ENCODE measurements around the gene OSBPL2.

OSBPL2 gene

DNA sequence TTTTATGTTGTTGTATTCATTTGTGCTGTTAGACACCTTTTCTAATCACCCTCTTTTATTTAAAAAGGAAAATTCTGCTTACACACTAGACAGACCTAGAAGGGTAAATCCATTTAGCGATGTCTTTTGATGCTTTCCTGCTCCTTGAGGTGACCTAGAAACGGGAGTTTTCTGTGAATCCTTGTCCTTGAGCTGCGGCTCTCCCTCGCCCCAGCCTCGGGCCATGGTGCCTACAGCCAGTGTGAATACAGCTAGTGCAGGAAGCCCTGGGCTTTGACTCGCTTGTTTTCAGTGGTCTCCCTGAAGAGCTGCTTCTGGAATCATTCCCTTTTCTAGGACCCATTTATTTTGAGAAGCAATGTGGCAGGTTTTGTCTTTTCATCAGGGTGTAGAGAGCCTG lies 46.8 kb downstream of the OSBPL2 start:
- DNase-seq (ENCODE audit: low spot score): no peak

GRCh38 chr20:62285722-62286121 lies 47.4 kb downstream of the OSBPL2 start:
- DNase-seq (ENCODE audit: low spot score): no peak

DNA sequence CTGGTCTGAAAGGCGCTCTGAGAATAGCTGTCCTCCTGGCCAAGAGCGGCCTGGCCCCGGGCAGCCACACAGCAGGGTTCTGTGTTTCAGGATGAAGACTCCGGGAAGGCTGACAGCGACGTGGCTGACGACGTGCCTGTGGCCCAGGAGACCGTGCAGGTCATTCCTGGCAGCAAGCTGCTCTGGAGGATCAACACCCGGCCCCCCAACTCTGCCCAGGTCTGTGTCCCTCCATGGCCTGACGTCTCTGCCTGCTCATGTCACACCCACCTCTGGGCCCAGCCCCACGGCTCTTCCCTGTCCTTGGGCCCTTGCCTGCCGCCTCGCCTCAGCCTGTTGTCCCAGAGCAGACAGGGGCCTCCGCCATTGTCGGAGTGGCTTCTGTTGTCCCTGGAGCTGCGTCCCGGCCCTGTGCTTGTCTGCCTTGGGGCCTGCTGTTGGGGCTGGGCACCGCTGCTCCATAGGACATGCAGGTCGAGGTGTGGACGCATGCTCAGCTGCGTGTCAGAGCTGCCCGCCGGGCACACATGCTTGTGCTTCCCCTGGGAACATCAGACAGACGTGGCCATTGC lies 48.3 kb downstream of the OSBPL2 start:
- no peak for DNase-seq (ENCODE audit: low spot score)

GRCh38 chr20:62287129-62287528 lies 48.8 kb downstream of the OSBPL2 start:
- DNase-seq (ENCODE audit: low spot score): no peak

DNA sequence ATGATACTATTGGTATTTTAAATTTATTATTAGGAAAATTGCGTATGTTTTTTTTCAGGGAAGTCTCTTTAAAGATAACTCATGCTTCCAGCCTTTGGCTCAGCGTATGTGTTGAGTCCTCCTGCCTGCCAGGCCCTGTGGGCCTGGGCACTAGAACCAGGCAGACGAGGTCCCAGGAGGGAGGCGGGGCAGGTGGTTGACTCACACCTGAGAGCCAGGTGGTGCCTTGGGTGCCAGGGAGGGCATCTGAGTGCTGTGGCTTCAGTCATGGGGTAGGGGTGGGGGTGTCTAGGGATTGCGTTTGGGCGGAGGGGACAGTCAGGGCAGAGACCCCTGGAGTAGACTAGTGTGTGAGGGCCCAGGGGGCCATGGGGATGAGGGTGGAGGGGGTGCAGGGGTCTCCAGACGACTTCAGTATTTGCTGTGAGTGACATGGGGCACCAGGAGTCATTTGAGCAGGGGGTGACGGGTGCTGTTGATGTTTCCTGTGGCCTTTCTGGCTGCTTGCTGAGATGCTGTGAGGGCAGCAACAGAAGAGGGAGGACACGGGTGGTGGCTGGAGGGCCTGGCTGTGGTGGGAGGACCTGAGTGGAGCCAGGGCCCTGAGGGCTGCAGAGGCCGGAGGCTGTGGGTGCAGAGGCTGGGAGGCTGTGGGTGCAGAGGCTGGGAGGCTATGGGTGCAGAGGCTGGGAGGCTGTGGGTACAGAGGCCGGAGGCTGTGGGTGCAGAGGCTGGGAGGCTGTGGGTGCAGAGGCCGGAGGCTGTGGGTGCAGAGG lies 49.6 kb downstream of the OSBPL2 start:
- no peak for DNase-seq (ENCODE audit: low spot score)

- DNase-seq (ENCODE audit: low spot score): no peak
Measured at GRCh38 chr20:62288535-62289105, 50.3 kb downstream of the OSBPL2 start.

DNA sequence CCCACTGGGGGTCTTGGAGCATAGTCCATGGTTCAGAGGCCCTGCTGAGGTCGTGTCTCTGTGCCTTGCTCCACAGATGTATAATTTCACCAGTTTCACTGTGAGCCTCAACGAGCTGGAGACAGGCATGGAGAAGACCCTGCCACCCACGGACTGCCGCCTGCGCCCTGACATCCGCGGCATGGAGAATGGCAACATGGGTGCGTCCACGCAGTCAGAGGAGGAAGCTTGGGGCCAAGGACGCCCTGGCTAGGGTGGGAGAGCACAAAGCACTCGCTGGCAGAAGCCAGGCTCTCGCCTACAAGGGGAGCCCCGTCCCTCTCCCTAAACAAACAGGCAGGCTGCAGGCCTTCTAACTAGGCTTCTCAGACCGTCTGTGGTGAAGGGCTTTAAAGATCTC lies 50.8 kb downstream of the OSBPL2 start:
- no peak for DNase-seq (ENCODE audit: low spot score)

- no peak for DNase-seq (ENCODE audit: low spot score)
Measured at GRCh38 chr20:62289898-62290297, 51.6 kb downstream of the OSBPL2 start.

DNA sequence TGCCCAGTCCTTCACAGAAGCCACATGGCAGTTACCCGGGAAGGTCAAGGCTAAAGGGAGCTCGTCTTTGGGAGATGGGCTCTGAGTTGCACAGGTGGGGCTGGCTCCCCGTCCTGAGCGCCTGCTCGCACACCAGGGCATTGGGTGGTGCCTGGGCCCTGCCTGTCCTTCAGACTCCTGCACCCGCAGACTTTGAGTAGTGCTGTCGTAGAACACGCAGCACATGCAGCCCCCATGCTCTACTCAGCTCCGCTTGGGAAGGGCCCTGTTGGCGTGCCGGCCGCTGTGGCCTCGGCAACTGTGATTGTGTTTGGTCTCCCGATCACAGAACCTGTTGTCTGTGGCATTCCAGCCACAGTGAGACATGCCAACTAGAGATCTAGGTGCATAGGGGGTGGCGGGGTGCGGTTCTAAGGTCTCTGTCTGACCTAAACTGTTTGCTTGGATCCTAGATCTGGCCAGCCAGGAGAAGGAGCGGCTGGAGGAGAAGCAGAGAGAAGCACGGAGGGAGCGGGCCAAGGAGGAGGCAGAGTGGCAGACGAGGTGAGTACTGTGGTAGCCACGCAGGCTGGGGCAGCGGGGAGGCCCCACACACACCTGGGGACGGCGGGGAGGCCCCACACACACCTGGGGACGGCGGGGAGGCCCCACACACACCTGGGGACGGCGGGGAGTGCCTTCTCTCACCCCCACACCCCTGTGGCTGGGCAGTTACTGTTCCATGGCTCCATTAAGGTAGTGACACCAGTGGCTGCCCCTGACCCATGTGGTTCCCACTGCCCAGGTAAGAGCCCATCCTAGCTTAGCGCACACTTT lies 53.1 kb downstream of the OSBPL2 start:
- no peak for DNase-seq (ENCODE audit: low spot score)

DNA sequence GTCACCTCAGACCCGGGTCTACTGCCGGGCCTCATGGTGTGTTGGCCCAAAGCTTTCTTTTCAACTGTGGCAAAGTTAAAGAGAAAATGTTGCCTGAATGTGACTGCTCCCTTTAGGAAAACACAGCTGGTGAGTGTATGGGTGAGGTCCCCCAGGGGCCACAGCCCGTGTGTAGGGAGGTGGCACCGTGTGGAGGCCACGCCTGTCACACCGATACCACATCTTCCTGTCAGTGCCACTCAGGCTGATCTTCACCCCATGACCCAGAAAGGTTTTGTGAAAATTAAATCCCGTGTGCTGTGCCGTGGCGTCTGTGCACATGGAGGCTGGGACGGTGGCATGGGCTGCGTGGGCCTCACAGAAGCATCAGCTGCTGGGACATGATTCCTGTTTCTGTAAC lies 53.8 kb downstream of the OSBPL2 start:
- DNase-seq (ENCODE audit: low spot score): no peak

DNA sequence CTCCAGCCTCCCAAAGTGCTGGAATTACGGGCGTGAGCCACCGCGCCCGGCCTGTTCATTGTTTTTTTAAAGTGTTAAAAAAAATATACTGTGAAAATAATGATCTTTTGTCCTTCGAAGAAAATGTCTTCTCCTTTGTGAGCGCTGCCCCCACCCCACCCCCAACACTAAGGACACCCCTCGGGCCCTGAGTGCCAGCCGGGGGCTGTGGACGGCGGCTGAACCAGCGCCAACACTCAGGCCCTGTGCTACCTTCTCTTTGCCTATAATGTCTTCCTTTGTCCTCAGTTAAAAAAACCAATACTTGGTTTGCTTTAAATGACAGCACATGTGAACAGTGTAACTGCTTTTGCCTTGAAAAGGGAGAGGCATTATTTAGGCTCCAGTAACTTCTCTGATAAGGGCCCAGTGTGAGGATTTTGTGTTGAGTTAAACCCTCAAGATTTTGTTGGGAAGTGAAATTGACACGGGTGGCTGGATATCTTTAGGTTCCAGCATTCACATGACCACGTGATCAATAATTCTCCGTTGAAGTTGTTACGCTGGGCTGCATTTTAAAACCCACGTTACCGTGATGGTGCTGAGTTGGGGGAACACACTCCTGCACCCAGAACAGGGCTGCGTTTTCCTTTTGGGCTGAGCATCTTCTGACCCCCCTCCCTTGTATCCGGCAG lies 54.9 kb downstream of the OSBPL2 start:
- no peak for DNase-seq (ENCODE audit: low spot score)

GRCh38 chr20:62293946-62294345 lies 55.6 kb downstream of the OSBPL2 start:
- no peak for DNase-seq (ENCODE audit: low spot score)

- no peak for DNase-seq (ENCODE audit: low spot score)
Measured at GRCh38 chr20:62294516-62294915, 56.2 kb downstream of the OSBPL2 start.

GRCh38 chr20:62296724-62297448 lies 58.6 kb downstream of the OSBPL2 start:
- DNase-seq (ENCODE audit: low spot score): no peak

DNA sequence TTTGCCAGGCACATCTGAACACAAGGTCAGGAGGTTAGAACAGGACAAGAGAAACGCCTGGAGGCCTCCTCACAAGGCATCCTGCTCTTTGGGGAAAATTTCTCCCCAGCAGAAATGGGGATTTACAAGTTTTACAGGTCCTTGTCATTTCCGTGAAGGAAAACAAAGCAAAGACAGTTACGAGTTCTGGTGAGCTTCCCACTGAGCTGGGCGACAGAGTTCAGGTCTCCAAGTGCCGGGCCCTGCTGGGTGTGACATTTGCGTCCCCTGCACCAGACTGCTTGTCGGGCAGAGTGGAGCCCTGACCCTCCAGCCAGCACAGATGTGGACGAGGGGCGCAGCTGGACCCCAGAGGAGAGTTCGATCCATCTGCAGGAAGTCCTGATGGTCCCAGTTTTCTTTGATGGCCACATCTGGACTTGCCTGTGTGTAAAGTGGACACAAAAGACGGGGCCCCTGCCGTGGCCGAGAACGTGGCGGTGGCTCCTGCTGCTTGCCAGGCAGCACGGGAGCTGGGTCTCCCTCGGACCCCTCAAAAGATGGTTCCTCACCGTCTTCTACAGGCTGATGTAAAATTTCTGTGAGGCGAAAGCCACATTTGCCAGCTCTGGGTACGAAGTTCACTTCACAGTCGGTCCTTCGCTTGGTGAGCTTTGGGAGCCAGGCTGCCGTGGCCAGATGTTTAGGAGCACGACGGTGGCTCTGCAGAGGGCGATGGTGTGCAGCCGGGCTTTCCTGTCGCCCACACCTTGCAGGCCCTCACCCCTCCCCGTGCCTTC lies 59.3 kb downstream of the OSBPL2 start:
- no peak for DNase-seq (ENCODE audit: low spot score)

- no peak for DNase-seq (ENCODE audit: low spot score)
Measured at GRCh38 chr20:62298577-62299249, 60.4 kb downstream of the OSBPL2 start.

DNA sequence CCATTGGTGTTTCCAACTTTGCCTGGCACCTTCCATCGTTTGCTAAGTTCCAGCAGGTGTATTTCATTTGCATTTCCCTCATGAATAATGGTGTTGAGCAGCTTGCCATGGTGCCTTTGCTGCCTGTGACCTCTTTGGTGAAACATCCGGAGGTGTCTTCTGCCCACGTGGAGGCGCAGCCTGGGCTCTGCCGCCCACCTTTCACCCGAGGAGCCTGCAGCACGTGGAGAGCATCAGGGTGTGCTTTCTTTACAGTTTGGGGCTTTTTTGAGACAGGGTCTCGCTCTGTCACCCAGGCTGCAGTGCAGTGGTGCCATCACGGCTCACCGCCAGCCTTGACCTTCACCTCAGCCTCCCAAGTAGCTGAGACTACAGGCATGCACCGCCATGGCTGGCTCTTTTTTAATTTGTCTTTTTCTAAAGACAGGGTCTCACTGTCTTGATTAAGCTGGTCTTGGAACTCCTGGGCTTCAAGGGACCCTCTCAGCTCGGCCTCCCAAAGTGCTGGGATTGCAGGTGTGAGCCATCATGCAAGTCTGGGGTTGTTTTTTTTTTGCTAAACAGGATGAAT lies 61.4 kb downstream of the OSBPL2 start:
- no peak for DNase-seq (ENCODE audit: low spot score)

GRCh38 chr20:62300319-62300718 lies 62.0 kb downstream of the OSBPL2 start:
- no peak for DNase-seq (ENCODE audit: low spot score)

- DNase-seq (ENCODE audit: low spot score): no peak
Measured at GRCh38 chr20:62301111-62301668, 62.9 kb downstream of the OSBPL2 start.

All from AG08395 (cell line).